Stomach (tissue), 9 donors: ENCODE results near the gene M6PR. TPM values are rescaled to one million over a fixed set of nuclear protein-coding genes. Genes with fewer than 3 reads are reported as not detected.

ENCODE experiments used
- DNase-seq, 2 donors: peaks; one replicate each; pipeline versions ENCODE4 v3.0.0 to v3.0.0-alpha.2; 2013 to 2019
- H3K27ac ChIP-seq, 5 donors: fragments of 200-600 bp in 4 of 5; sonication (generic) in 4 of 5; one replicate each; pipeline ENCODE4 v1.5.1; 2013 to 2019; ENCODE audit warnings: mild to moderate bottlenecking in 1 of 5, moderate library complexity in 1 of 5
- H3K27me3 ChIP-seq, 3 donors: fragments of 200-600 bp; sonication (generic); one replicate each; pipeline ENCODE4 v1.5.1; 2017 to 2019; ENCODE audit warnings: mixed run types in 1 of 3
- H3K36me3 ChIP-seq, 4 donors: fragments of 200-600 bp; sonication (generic); 1 replicate in 3 of 4; 2 replicates in 1 of 4; pipeline ENCODE4 v1.5.1; 2016 to 2019
- H3K4me1 ChIP-seq, 4 donors: fragments of 200-600 bp; sonication (generic); one replicate each; pipeline ENCODE4 v1.5.1; 2016 to 2019
- H3K4me3 ChIP-seq, 4 donors: fragments of 200-600 bp; sonication (generic) in 3 of 4; one replicate each; pipeline ENCODE4 v1.5.1; 2016 to 2019; ENCODE audit warnings: mild to moderate bottlenecking in 1 of 4
- H3K9me3 ChIP-seq, 4 donors: fragments of 200-600 bp; sonication (generic); one replicate each; pipeline ENCODE4 v1.5.1; 2016 to 2019
- CTCF ChIP-seq, 7 experiments: fragments of 450-650 bp in 4 of 7; fragments of 200-600 bp in 3 of 7; sonication (generic) in 3 of 7; IDR thresholded peaks; one replicate each; pipeline ENCODE4 v1.5.1; 2016 to 2019; ENCODE audit warnings: antibody characterized with exemption in 7 of 7, control low read depth in 2 of 7, mild to moderate bottlenecking in 1 of 7
- EP300 ChIP-seq: sonication (generic); formaldehyde crosslinking; IDR thresholded peaks from one replicate; pipeline ENCODE4 v1.6.1; 2017; ENCODE audit warnings: antibody characterized with exemption
- POLR2A ChIP-seq, 4 donors: fragments of 450-650 bp; IDR thresholded peaks; one replicate each; pipeline ENCODE4 v1.6.1; 2016; ENCODE audit warnings: antibody characterized with exemption in 4 of 4, control low read depth in 2 of 4, mild to moderate bottlenecking in 1 of 4, moderate library complexity in 1 of 4
- POLR2AphosphoS5 ChIP-seq, 3 donors: sonication (generic); formaldehyde crosslinking; IDR thresholded peaks; one replicate each; pipeline ENCODE4 v1.6.1; 2016; ENCODE audit warnings: antibody characterized with exemption in 3 of 3
- WGBS, 5 donors: extraction: QIAGEN DNeasy Blood & Tissue Kit in 3 of 5; methylation state at CpG; one replicate each; pipeline versions ENCODE4 v1.1.5 to v1.1.7; 2013 to 2018; 5-methylcytosine and 5-hydroxymethylcytosine counted together
- intact Hi-C: fragments of 100-400 bp; cut with DNase I; formaldehyde crosslinking; loops from one replicate; pipeline ENCODE4 v1.15.1; 2023; ENCODE audit warnings: low total_unique reads
- polyA plus RNA-seq, 3 donors: library from polyadenylated mRNA; stranded (reverse); fragments of 200-250 nt; gene quantifications; one replicate each; pipeline ENCODE4 v1.2.3, GENCODE V29; 2013
- total RNA-seq, 5 donors: library from RNA; depleted of rRNA; stranded (reverse); fragments of >200 nt; gene quantifications; one replicate each; pipeline versions ENCODE4 v1.1.0 to v1.2.3, GENCODE V29; 2014 to 2016
- donor health status: healthy with polysubstance abuse.
- donor health status: Bipolar disorder and iron deficiency.
- donor health status: healthy.

M6PR gene
- total and polyA plus RNA-seq, 8 donors, result 20.9 to 155 (median 49.8) TPM

- intact Hi-C loops, result no loop called here
- Histone ChIP-seq H3K4me3 (no peak overlapping the region), H3K36me3 (no peaks in the 10 kb centered on the region), H3K9me3 (no peaks in the 10 kb centered on the region), H3K27ac (no peak overlapping the region), H3K4me1 (peaks cover 0 to 5% (median 0%) of the 10 kb centered on the region in 4 donors), H3K27me3 (no peaks in the 10 kb centered on the region)
- TF ChIP-seq POLR2A (IDR thresholded peaks at IDR 0.05) (no peak), POLR2AphosphoS5 (IDR thresholded peaks at IDR 0.05) (no peak), CTCF (IDR thresholded peaks at IDR 0.05) (no peak), EP300 (no peak)
- no peak for DNase-seq
Measured at GRCh38 chr12:8987163-8987562, 37.7 kb upstream of the M6PR start.

- intact Hi-C loops, result no loop called here
- TF ChIP-seq EP300 (no peak), CTCF (IDR thresholded peaks at IDR 0.05) (no peak), POLR2A (IDR thresholded peaks at IDR 0.05) (no peak), POLR2AphosphoS5 (IDR thresholded peaks at IDR 0.05) (no peak)
- H3K27me3 ChIP-seq, result no peaks in the 10 kb centered on the region
Measured at GRCh38 chr12:8985213-8985754, 35.8 kb upstream of the M6PR start.

GRCh38 chr12:8980137-8980536 is 30.7 kb upstream of the M6PR start:
- intact Hi-C loops, result no loop called here
- Histone ChIP-seq H3K4me3 (no peak overlapping the region), H3K9me3 (peaks cover 0 to 33% (median 18%) of the 10 kb centered on the region in 4 donors), H3K36me3 (peaks cover 0 to 12% (median 0%) of the 10 kb centered on the region in 4 donors), H3K27me3 (no peaks in the 10 kb centered on the region), H3K4me1 (no peaks in the 10 kb centered on the region), H3K27ac (no peak overlapping the region)
- no peak for DNase-seq
- WGBS, 5 donors, result 88 to 91% (median 88%) methylated on average over 3 of the region's 3 CpGs
- TF ChIP-seq CTCF (IDR thresholded peaks at IDR 0.05), result no peak
- TF ChIP-seq POLR2A (IDR thresholded peaks at IDR 0.05), result no peak
- TF ChIP-seq EP300, result no peak
- no peak for TF ChIP-seq POLR2AphosphoS5 (IDR thresholded peaks at IDR 0.05)

More at GRCh38 chr12:8985213-8985754, 35.8 kb upstream of the M6PR start:
- DNase-seq, result no peak
- WGBS, 5 donors, result 56 to 81% (median 71%) methylated on average over 1 of the region's 1 CpG
- no peak overlapping the region for H3K27ac ChIP-seq
- peaks cover 0 to 5% (median 0%) of the 10 kb centered on the region in 4 donors for H3K4me1 ChIP-seq
- no peak overlapping the region for H3K4me3 ChIP-seq
- peaks cover 0 to 5% (median 0%) of the 10 kb centered on the region in 4 donors for H3K36me3 ChIP-seq
- H3K9me3 ChIP-seq, result peaks cover 0 to 10% (median 7%) of the 10 kb centered on the region in 4 donors

- intact Hi-C loops, result no loop called here
- Histone ChIP-seq H3K36me3 (no peaks in the 10 kb centered on the region), H3K27me3 (no peaks in the 10 kb centered on the region), H3K4me1 (no peaks in the 10 kb centered on the region), H3K4me3 (no peak overlapping the region), H3K27ac (no peak overlapping the region), H3K9me3 (peaks cover 11 to 39% (median 31%) of the 10 kb centered on the region in 4 donors)
- WGBS, 5 donors, result 57 to 88% (median 66%) methylated on average over 1 of the region's 1 CpG
- TF ChIP-seq EP300 (no peak), POLR2A (IDR thresholded peaks at IDR 0.05) (no peak), CTCF (IDR thresholded peaks at IDR 0.05) (no peak), POLR2AphosphoS5 (IDR thresholded peaks at IDR 0.05) (no peak)
- no peak for DNase-seq
Measured at GRCh38 chr12:8970432-8970831, 21.0 kb upstream of the M6PR start.
